SU-DHL-6 (cell line): Measurements from ENCODE around the gene GRPEL1.

Source experiments
- H2AFZ ChIP-seq: fragments of 200-600 bp; sonication (generic); 2 replicates; pipeline ENCODE4 v1.6.1; 2014; ENCODE audit warnings: low read depth, mild to moderate bottlenecking, moderate library complexity, mixed read lengths, antibody characterized with exemption, low read length; ENCODE audit not compliant: severe bottlenecking
- H3F3A ChIP-seq: fragments of 200-600 bp; shearing (Covaris generic); 2 replicates; pipeline ENCODE4 v1.6.0; 2016; ENCODE audit warnings: antibody characterized with exemption, mild to moderate bottlenecking; ENCODE audit not compliant: insufficient read depth
- H3K27ac ChIP-seq: fragments of 200-600 bp; sonication (generic); 2 replicates; pipeline ENCODE4 v1.5.1; 2016; ENCODE audit warnings: low read depth, mild to moderate bottlenecking, low read length, moderate library complexity, mixed read lengths
- H3K27me3 ChIP-seq: fragments of 200-600 bp; sonication (generic), shearing (Covaris generic); 2 replicates; pipeline ENCODE4 v1.6.0; 2014; ENCODE audit warnings: mild to moderate bottlenecking, low read length
- H3K36me3 ChIP-seq: fragments of 200-600 bp; sonication (generic); 2 replicates; pipeline ENCODE4 v1.6.1; 2014; ENCODE audit warnings: mild to moderate bottlenecking, low read length, mixed read lengths
- H3K4me2 ChIP-seq: fragments of 300-600, 200-600 bp; shearing (Covaris generic), sonication (generic); 2 replicates; pipeline ENCODE4 v1.6.0; 2014; ENCODE audit warnings: low read length, low read depth, mild to moderate bottlenecking; ENCODE audit not compliant: poor library complexity, severe bottlenecking
- H3K4me3 ChIP-seq: fragments of 200-600 bp; sonication (generic); 2 replicates; pipeline ENCODE4 v1.5.1; 2014; ENCODE audit warnings: antibody characterized with exemption, low read length, mild to moderate bottlenecking, mixed read lengths; ENCODE audit not compliant: insufficient read depth, poor library complexity, severe bottlenecking
- H3K79me2 ChIP-seq: fragments of 200-600 bp; sonication (generic); 2 replicates; pipeline ENCODE4 v1.6.1; 2014; ENCODE audit warnings: mild to moderate bottlenecking, low read length, moderate library complexity; ENCODE audit not compliant: insufficient read depth
- H3K9ac ChIP-seq: fragments of 200-600 bp; sonication (generic); 2 replicates; pipeline ENCODE4 v1.7.0; 2014; ENCODE audit warnings: mild to moderate bottlenecking, low read length
- H3K9me2 ChIP-seq: fragments of 200-600 bp; sonication (generic); replicated peaks from 2 replicates; pipeline ENCODE4 v1.6.1; 2014; ENCODE audit warnings: low read length; ENCODE audit not compliant: insufficient read depth
- H3K9me3 ChIP-seq: fragments of 200-600 bp; sonication (generic); 2 replicates; pipeline ENCODE4 v1.6.1; 2014; ENCODE audit warnings: low read length, mixed read lengths; ENCODE audit not compliant: insufficient read depth
- H4K20me1 ChIP-seq: fragments of 200-600 bp; sonication (generic); 2 replicates; pipeline ENCODE4 v1.6.1; 2014; ENCODE audit warnings: low read depth, mild to moderate bottlenecking, antibody characterized with exemption, low read length, moderate library complexity, mixed read lengths
- EZH2phosphoT487 ChIP-seq: fragments of 200-600 bp; sonication (generic), shearing (Covaris generic); conservative IDR thresholded peaks from 2 replicates; pipeline ENCODE4 v1.6.1; 2018; ENCODE audit warnings: mild to moderate bottlenecking, antibody characterized with exemption, low read length, moderate library complexity, mixed read lengths
- TF ChIP-seq, protein P1 (sequence below): fragments of 200-600 bp; sonication (generic); IDR thresholded peaks from one replicate; pipeline ENCODE4 v1.5.1; 2017; ENCODE audit warnings: antibody characterized with exemption, mild to moderate bottlenecking, low read length, moderate library complexity; ENCODE audit not compliant: insufficient read depth, poor library complexity, severe bottlenecking

The GRPEL1 gene

DNA sequence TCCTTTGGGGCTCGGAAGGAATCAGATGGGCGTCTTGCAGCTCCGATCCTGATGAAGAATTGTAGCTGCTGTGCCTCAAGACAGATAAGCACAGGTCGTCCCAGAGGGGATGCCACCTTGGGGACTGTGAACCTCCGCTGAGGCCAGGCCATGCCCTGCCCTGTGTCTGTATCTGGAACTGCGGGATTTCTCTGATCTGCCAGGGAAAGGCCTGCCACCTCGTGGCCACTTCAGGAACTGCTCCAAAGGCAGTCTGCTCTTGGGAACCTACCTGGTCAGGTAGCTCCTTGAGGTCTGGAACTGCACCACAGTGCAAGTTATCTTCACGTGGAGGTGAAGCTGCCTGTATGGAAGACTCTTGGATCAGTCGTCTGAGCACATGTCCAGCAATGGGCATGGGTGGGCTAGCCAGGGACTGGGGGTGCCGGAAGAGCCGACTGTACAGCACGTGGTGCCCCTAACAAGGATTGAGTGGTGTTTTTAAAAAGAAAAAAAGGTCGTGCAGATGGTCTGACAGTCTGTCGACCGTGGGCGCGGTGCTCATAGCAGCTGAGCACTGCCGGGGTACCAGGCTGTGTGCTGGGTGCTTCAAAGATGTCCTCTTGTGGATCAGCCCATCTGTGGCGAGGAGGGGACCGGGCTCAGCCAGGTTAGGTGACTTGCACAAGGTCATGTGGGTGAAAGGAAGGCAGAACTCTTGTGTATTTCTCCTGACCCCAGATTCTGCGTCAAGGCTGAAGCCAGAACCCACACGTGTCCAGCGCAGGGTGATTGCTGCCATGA, 3.1 kb upstream of the GRPEL1 start:
- Histone ChIP-seq H3K79me2 (peaks cover 19% of the 10 kb centered on the region), H3K27me3 (no peaks in the 10 kb centered on the region), H3K36me3 (no peaks in the 10 kb centered on the region), H3F3A (no peaks in the 10 kb centered on the region), H3K27ac (no peak overlapping the region), H3K9me3 (no peaks in the 10 kb centered on the region), H3K4me2 (no peak overlapping the region), H3K4me3 (no peak overlapping the region), H4K20me1 (no peaks in the 10 kb centered on the region; the same call in 1 of the 2 replicates), H3K9ac (no peak overlapping the region), H3K9me2 (no peaks in the 10 kb centered on the region), H2AFZ (no peak overlapping the region)
- TF ChIP-seq, protein P1, sequence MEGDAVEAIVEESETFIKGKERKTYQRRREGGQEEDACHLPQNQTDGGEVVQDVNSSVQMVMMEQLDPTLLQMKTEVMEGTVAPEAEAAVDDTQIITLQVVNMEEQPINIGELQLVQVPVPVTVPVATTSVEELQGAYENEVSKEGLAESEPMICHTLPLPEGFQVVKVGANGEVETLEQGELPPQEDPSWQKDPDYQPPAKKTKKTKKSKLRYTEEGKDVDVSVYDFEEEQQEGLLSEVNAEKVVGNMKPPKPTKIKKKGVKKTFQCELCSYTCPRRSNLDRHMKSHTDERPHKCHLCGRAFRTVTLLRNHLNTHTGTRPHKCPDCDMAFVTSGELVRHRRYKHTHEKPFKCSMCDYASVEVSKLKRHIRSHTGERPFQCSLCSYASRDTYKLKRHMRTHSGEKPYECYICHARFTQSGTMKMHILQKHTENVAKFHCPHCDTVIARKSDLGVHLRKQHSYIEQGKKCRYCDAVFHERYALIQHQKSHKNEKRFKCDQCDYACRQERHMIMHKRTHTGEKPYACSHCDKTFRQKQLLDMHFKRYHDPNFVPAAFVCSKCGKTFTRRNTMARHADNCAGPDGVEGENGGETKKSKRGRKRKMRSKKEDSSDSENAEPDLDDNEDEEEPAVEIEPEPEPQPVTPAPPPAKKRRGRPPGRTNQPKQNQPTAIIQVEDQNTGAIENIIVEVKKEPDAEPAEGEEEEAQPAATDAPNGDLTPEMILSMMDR: peak; percentile 85
- TF ChIP-seq EZH2phosphoT487: no peak

DNA sequence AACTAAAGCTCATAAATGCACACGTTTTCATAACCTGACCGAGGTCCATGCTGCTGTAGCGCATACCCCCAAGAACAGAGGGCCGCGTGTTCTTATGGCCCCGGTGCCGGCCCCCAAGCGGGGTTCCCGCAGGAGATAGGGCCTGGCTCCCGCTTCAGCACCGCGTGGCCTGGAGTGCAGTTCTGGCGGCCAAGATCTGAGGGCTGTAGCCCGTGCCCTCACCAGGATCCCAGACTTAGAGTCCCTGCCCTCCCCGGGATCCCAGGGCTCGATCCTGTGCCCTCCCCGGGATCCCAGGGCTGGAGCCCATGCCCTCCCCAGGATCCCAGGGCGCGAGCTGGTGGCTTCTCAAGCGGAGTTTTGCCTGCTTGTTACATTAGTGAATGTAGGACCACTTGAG, 1.0 kb upstream of the GRPEL1 start:
- H2AFZ ChIP-seq: peak overlapping the region; percentile 77

DNA sequence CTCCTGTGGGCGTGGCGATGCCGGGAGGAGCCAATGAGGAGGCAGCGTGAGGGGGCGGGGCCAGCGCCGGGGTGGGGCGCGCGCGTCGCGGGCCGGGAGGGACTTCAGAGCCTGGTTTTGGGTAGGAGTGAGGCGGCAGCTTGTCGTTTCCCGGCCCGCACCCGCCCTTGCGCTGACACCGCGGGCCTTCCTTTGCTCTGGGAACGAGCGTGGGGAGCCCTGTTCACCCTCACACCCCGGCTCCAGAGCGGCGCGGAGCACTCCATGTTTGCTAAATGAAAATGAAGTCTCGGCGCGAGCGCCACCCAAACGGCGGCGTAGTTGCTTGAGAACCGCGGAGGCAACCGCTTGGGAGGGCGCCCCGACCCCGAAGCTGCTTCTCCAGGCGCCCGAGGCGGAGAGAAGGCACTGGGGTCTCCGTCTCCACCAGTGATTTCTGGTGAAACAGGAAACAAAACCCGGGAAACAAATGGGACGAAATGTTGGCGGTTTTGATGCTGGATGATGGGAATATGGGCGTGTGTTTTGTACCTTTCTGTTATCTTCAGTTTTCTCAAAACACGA, 497 bp upstream of the GRPEL1 start:
- Histone ChIP-seq H3K79me2 (peaks cover 43% of the 10 kb centered on the region), H3K36me3 (peaks cover 4% of the 10 kb centered on the region; the same call in 1 of the 2 replicates)
- no peak for TF ChIP-seq EZH2phosphoT487
- TF ChIP-seq, protein P1: no peak

More for the DNA sequence above, 1.0 kb upstream of the GRPEL1 start:
- Histone ChIP-seq H3K4me3 (peak overlapping the region; percentile 62), H3K36me3 (0 out of 2 replicates have a peak, but pooled peaks cover 4% of the 10 kb centered on the region), H3F3A (no peaks in the 10 kb centered on the region), H3K27ac (no peak overlapping the region), H3K9me3 (no peaks in the 10 kb centered on the region), H4K20me1 (no peaks in the 10 kb centered on the region; the same call in 1 of the 2 replicates), H3K27me3 (no peaks in the 10 kb centered on the region), H3K9me2 (no peaks in the 10 kb centered on the region), H3K79me2 (peaks cover 39% of the 10 kb centered on the region), H3K9ac (peak overlapping the region; percentile 89), H3K4me2 (peak overlapping the region; percentile 63)
- TF ChIP-seq, protein P1: no peak
- no peak for TF ChIP-seq EZH2phosphoT487

More for the DNA sequence above, 497 bp upstream of the GRPEL1 start:
- Histone ChIP-seq H2AFZ (peak overlapping the region; percentile 77), H3K4me3 (peak overlapping the region; percentile 62), H3K27me3 (no peaks in the 10 kb centered on the region), H4K20me1 (no peaks in the 10 kb centered on the region; the same call in 1 of the 2 replicates), H3F3A (no peaks in the 10 kb centered on the region), H3K27ac (peak overlapping the region; percentile 24; the same call in 1 of the 2 replicates), H3K9ac (peak overlapping the region; percentile 89), H3K9me3 (no peaks in the 10 kb centered on the region), H3K4me2 (peak overlapping the region; percentile 63), H3K9me2 (no peaks in the 10 kb centered on the region)
